Measurements from ENCODE around the gene SPEG. TPM values are rescaled to one million over a fixed set of nuclear protein-coding genes. Genes with fewer than 3 reads are reported as not detected.

SPEG gene
- total RNA-seq, 1 donor from 2014 or later: 0.09 TPM

- Mint-ChIP-seq H3K4me1 (peaks cover 22% of the 10 kb centered on the region), H3K9me3 (no peaks in the 10 kb centered on the region), H3K27me3 (peaks cover 28% of the 10 kb centered on the region), H3K36me3 (ENCODE audit: low read depth) (no peaks in the 10 kb centered on the region), H3K27ac (no peak overlapping the region), H3K4me3 (peak overlapping the region; percentile 32)
- DNase-seq (no peak), ATAC-seq (ENCODE audit: low read depth) (no peak)
- TF ChIP-seq CTCF (IDR thresholded peaks at IDR 0.05): no peak
- CTCF ChIA-PET: interaction anchor here (0.6 to 3.9 kb wide), 10 partner anchors 11 to 149 kb away, joined by 3 to 23 read pairs (median 4); no protein-coding TSS in a partner anchor
- intact Hi-C loops (cut with micrococcal nuclease): loop anchor here (1.0 to 5.0 kb wide), 7 partner anchors 19 to 829 kb away; partner anchors contain the start of genes DNAJB2, TTLL4, TUBA4A and TUBA4B
- POLR2A ChIA-PET: interaction anchor here (0.6 to 1.0 kb wide), 3 partner anchors 42 to 465 kb away, joined by 3 to 5 read pairs (median 4); partner anchors contain the start of genes GMPPA and STK11IP
Measured at GRCh38 chr2:219540784-219541504, 106.3 kb downstream of the SPEG start.

- H3K4me3 Mint-ChIP-seq: peak overlapping the region; percentile 78
- intact Hi-C loops (cut with micrococcal nuclease): loop anchor here (1.0 to 5.0 kb wide), 7 partner anchors 19 to 829 kb away; partner anchors contain the start of genes DNAJB2, TTLL4, TUBA4A and TUBA4B
- H3K4me1 Mint-ChIP-seq: peaks cover 22% of the 10 kb centered on the region
- no peak overlapping the region for H3K27ac Mint-ChIP-seq
- no peaks in the 10 kb centered on the region for H3K9me3 Mint-ChIP-seq
- POLR2A ChIA-PET: interaction anchor here (0.7 to 1.0 kb wide), 2 partner anchors 56 to 381 kb away, joined by 3 read pairs; partner anchors contain the start of genes NHEJ1 and STK11IP
- ATAC-seq (ENCODE audit: low read depth): peak; percentile 36
- CTCF ChIA-PET: interaction anchor here (0.6 to 3.9 kb wide), 11 partner anchors 12 to 148 kb away, joined by 3 to 23 read pairs (median 5); no protein-coding TSS in a partner anchor
- peaks cover 30% of the 10 kb centered on the region for H3K27me3 Mint-ChIP-seq
- no peak for TF ChIP-seq CTCF (IDR thresholded peaks at IDR 0.05)
- H3K36me3 Mint-ChIP-seq (ENCODE audit: low read depth): no peaks in the 10 kb centered on the region
- DNase-seq: peak; percentile 79
Measured at GRCh38 chr2:219541611-219542180, 107.1 kb downstream of the SPEG start.

GRCh38 chr2:219542931-219543595, 108.4 kb downstream of the SPEG start:
- Mint-ChIP-seq H3K27me3 (peaks cover 39% of the 10 kb centered on the region), H3K4me1 (peaks cover 22% of the 10 kb centered on the region), H3K4me3 (peak overlapping the region; percentile 78), H3K27ac (no peak overlapping the region), H3K9me3 (no peaks in the 10 kb centered on the region), H3K36me3 (ENCODE audit: low read depth) (no peaks in the 10 kb centered on the region)
- ATAC-seq (ENCODE audit: low read depth) (peak; percentile 35), DNase-seq (no peak)
- intact Hi-C loops (cut with micrococcal nuclease): loop anchor here (1.0 to 5.0 kb wide), 8 partner anchors 9 to 831 kb away; partner anchors contain the start of genes DNAJB2, GMPPA, STK11IP and TTLL4
- POLR2A ChIA-PET: interaction anchor here (0.6 to 2.1 kb wide), 5 partner anchors 9 to 155 kb away, joined by 5 to 14 read pairs (median 8); partner anchors contain the start of genes DNPEP, GMPPA and STK11IP
- CTCF ChIA-PET: interaction anchor here (0.7 to 3.9 kb wide), 5 partner anchors 13 to 99 kb away, joined by 3 to 23 read pairs (median 4); no protein-coding TSS in a partner anchor
- TF ChIP-seq CTCF (IDR thresholded peaks at IDR 0.05): no peak

- Mint-ChIP-seq H3K9me3 (no peaks in the 10 kb centered on the region), H3K27me3 (peaks cover 42% of the 10 kb centered on the region), H3K4me1 (peaks cover 22% of the 10 kb centered on the region), H3K4me3 (peak within 1 kb of the TSS; percentile 78), H3K36me3 (ENCODE audit: low read depth) (no peaks in the 10 kb centered on the region), H3K27ac (no peak within 1 kb of the TSS)
- TF ChIP-seq CTCF (IDR thresholded peaks at IDR 0.05): no peak
- CTCF ChIA-PET: interaction anchor here (0.7 to 3.9 kb wide), 6 partner anchors 14 to 98 kb away, joined by 3 to 23 read pairs (median 4); no protein-coding TSS in a partner anchor
- POLR2A ChIA-PET: interaction anchor here (0.8 to 2.1 kb wide), 5 partner anchors 9 to 156 kb away, joined by 3 to 14 read pairs (median 8); partner anchors contain the start of genes DNPEP, GMPPA and STK11IP
- DNase-seq: peak; percentile 81
- intact Hi-C loops (cut with micrococcal nuclease): loop anchor here (1.0 to 5.0 kb wide), 8 partner anchors 9 to 831 kb away; partner anchors contain the start of genes DNAJB2, GMPPA, STK11IP and TTLL4
- ATAC-seq (ENCODE audit: low read depth): peak; percentile 84
Measured at GRCh38 chr2:219543596-219544358, 109.1 kb downstream of the SPEG start, which contains the start of the genes CHPF and TMEM198. CHPF (minus strand) TSS chr2:219543809; CDS start chr2:219543538, 271 bp downstream. TMEM198 (plus strand) TSS chr2:219544028; CDS start chr2:219544728, 700 bp downstream.
